Adrenal gland (tissue), 5 donors: ENCODE results near the gene NEUROG1.

ENCODE experiments used
- CTCF ChIP-seq, 6 experiments: fragments of 450-650 bp in 4 of 6; fragments of 200-600 bp in 2 of 6; sonication (generic) in 1 of 6; IDR thresholded peaks; 1 replicate in 5 of 6; 2 replicates in 1 of 6; pipeline versions ENCODE4 v1.5.1 to v1.8.0; 2016 to 2021; ENCODE audit warnings: antibody characterized with exemption in 6 of 6, mild to moderate bottlenecking in 2 of 6, moderate library complexity in 1 of 6
- POLR2A ChIP-seq, 2 donors: fragments of 450-650 bp; IDR thresholded peaks; one replicate each; pipeline ENCODE4 v1.6.1; 2017; ENCODE audit warnings: antibody characterized with exemption in 2 of 2, mild to moderate bottlenecking in 2 of 2, moderate library complexity in 1 of 2
- donor health status: DM: no; HTN: no; CAD: no.

- TF ChIP-seq CTCF (IDR thresholded peaks at IDR 0.05) (no peak), POLR2A (IDR thresholded peaks at IDR 0.05) (no peak)
Observed at GRCh38 chr5:135505973-135506372, 29.8 kb downstream of the NEUROG1 start.
